ENCODE results near the gene ETV3.

Gene ETV3

DNA sequence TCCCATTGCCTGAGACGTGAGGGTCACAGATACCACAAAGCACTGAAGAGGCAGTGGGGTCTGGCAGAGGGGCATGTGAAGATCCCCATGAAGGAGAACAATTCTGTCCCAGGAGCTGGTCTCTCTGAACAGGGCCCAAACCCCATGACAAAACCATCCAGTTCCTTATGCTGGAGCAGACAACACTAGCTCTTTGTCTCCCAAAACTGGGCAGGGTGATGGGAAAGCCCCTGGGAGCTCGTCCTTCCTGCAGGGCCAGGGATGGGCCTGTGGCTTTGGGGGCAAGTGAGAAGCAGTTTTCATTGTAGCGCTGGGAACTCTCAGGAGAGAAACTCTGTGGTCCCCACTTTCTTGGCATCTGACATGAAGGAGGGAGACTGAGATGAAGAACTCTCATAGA is 47.4 kb downstream of the ETV3 start:
- H3K4me3 ChIP-seq (ENCODE audit: low read depth, low read length) = no peak overlapping the region
- no peak overlapping the region for H3K27ac ChIP-seq
- in situ Hi-C loops (cut with HindIII; ENCODE audit: low pct_ligation_motif_present, low sequenced_read_pairs) = no loop called here
- TF ChIP-seq, protein P1, sequence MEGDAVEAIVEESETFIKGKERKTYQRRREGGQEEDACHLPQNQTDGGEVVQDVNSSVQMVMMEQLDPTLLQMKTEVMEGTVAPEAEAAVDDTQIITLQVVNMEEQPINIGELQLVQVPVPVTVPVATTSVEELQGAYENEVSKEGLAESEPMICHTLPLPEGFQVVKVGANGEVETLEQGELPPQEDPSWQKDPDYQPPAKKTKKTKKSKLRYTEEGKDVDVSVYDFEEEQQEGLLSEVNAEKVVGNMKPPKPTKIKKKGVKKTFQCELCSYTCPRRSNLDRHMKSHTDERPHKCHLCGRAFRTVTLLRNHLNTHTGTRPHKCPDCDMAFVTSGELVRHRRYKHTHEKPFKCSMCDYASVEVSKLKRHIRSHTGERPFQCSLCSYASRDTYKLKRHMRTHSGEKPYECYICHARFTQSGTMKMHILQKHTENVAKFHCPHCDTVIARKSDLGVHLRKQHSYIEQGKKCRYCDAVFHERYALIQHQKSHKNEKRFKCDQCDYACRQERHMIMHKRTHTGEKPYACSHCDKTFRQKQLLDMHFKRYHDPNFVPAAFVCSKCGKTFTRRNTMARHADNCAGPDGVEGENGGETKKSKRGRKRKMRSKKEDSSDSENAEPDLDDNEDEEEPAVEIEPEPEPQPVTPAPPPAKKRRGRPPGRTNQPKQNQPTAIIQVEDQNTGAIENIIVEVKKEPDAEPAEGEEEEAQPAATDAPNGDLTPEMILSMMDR (IDR thresholded peaks at IDR 0.05; ENCODE audit: low read depth, low read length, missing control alignments) = no peak
- DNase-seq = no peak
- H3K36me3 ChIP-seq (replicated peaks) = no peaks in the 10 kb centered on the region
- H3K27me3 ChIP-seq (replicated peaks) = no peaks in the 10 kb centered on the region

DNA sequence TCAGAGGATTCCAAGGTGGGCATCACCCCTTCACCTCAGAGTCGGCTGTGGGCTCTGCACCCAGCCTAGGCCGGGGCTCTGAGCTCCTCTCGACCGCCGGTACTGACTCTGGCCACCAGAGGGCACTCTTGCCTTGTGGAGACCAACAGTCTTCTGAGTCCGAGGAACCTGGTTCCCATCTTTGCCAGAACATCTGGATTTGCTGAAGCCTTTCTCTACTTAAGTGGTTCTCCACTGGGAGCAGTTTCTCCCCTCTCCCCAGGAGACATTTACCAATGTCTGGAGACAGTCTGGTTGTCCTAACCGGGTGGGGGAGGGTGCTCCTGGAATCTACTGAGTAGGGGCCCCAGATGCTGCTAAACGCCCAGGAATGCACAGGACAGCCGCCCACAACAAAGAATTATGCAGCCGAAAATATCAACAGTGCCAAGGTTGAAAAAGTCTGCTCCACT is 48.0 kb downstream of the ETV3 start:
- Histone ChIP-seq H3K27ac (no peak overlapping the region), H3K27me3 (replicated peaks) (no peaks in the 10 kb centered on the region), H3K36me3 (replicated peaks) (no peaks in the 10 kb centered on the region), H3K4me3 (ENCODE audit: low read depth, low read length) (peak overlapping the region; percentile 17)
- TF ChIP-seq, protein P1 (IDR thresholded peaks at IDR 0.05; ENCODE audit: low read depth, low read length, missing control alignments) = peak; percentile 95
- DNase-seq = peak; percentile 81
- in situ Hi-C loops (cut with HindIII; ENCODE audit: low pct_ligation_motif_present, low sequenced_read_pairs) = no loop called here

DNA sequence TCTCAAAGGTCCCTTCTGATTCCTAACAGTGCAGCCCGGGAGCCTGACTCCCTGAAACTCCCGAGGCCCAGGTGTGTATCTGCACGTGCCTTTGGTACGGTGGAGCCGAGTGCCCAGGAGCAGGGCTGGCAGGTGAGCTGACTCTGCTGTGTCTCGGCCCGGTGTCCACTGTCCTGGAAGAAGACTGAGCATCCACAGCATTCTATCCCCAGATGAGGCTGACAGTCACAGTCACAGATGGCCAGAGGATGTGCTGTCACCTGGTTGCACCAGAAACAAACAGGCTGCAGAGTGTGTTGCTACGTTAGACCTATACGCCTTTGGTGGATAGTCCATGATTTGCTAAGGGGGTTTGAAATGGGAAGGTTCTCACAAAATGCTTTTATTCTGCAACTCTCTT is 48.4 kb downstream of the ETV3 start:
- TF ChIP-seq, protein P1 (IDR thresholded peaks at IDR 0.05; ENCODE audit: low read depth, low read length, missing control alignments) = no peak
- in situ Hi-C loops (cut with HindIII; ENCODE audit: low pct_ligation_motif_present, low sequenced_read_pairs) = no loop called here
- no peaks in the 10 kb centered on the region for H3K27me3 ChIP-seq (replicated peaks)

DNA sequence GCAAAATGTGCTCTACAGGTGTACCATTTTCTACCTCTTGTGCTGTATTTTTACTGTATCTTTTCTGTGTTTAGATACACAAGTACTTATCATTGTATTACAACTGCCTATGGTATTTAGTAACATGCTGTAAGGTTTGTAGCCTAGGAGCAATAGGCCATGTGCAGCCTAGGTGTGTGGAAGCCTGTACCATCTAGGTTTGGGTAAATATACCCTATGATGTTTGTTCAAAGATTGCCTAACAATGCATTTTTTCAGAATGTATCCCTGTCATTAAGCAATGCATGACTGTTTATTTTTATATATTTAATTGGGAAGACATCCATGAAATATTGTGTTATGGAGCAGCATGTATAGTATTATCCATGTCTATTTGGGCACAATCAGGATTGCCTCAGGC is 49.6 kb downstream of the ETV3 start:
- no peaks in the 10 kb centered on the region for H3K27me3 ChIP-seq (replicated peaks)
- TF ChIP-seq, protein P1 (IDR thresholded peaks at IDR 0.05; ENCODE audit: low read depth, low read length, missing control alignments) = no peak
- no peak for DNase-seq
- in situ Hi-C loops (cut with HindIII; ENCODE audit: low pct_ligation_motif_present, low sequenced_read_pairs) = no loop called here
- no peak overlapping the region for H3K4me3 ChIP-seq (ENCODE audit: low read depth, low read length)
- no peaks in the 10 kb centered on the region for H3K36me3 ChIP-seq (replicated peaks)
- no peak overlapping the region for H3K27ac ChIP-seq

More for the DNA sequence above, 48.4 kb downstream of the ETV3 start:
- Histone ChIP-seq H3K27ac (no peak overlapping the region), H3K4me3 (ENCODE audit: low read depth, low read length) (no peak overlapping the region), H3K36me3 (replicated peaks) (no peaks in the 10 kb centered on the region)
- DNase-seq = no peak

DNA sequence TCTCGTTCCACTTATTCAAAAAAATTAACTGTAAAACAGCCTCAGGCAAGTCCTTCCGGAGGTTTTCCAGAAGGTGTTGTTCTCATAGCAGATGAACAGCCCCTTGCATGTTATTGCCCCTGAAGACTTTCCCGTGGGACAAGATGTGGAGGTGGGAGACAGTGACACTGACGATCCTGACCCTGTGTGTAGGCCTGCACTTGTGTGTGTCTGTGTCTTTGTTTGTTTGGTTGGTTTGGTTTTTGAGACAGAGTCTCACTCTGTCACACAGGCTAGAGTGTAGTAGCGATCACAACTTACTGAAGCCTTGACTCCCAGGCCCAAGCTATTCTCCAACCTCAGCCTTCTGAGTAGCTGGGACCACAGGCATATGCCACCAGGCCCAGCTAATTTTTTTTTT is 51.2 kb downstream of the ETV3 start:
- H3K27ac ChIP-seq = no peak overlapping the region
- H3K4me3 ChIP-seq (ENCODE audit: low read depth, low read length) = no peak overlapping the region
- no peaks in the 10 kb centered on the region for H3K36me3 ChIP-seq (replicated peaks)
- H3K27me3 ChIP-seq (replicated peaks) = no peaks in the 10 kb centered on the region
- TF ChIP-seq, protein P1 (IDR thresholded peaks at IDR 0.05; ENCODE audit: low read depth, low read length, missing control alignments) = no peak
- in situ Hi-C loops (cut with HindIII; ENCODE audit: low pct_ligation_motif_present, low sequenced_read_pairs) = no loop called here
- no peak for DNase-seq

DNA sequence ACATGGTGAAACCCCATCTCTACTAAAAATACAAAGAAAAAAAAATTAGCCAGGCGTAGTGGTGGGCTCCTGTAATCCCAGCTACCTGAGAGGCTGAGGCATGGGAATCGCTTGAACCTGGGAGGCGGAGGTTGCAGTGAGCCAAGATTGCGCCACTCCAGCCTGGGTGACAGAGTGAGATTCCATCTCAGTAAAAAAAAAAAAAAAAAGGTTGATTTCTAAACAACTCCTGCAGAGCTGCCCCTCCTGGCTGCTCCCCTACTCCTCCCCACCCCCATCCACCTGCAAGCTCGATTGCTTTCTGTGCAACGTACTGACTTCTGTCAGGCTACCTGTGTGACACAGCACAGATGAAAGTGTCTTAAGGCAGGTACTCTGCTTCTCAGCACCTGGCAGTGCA is 51.9 kb downstream of the ETV3 start:
- TF ChIP-seq, protein P1 (IDR thresholded peaks at IDR 0.05; ENCODE audit: low read depth, low read length, missing control alignments) = no peak
- Histone ChIP-seq H3K36me3 (replicated peaks) (no peaks in the 10 kb centered on the region), H3K4me3 (ENCODE audit: low read depth, low read length) (no peak overlapping the region), H3K27ac (no peak overlapping the region), H3K27me3 (replicated peaks) (no peaks in the 10 kb centered on the region)
- in situ Hi-C loops (cut with HindIII; ENCODE audit: low pct_ligation_motif_present, low sequenced_read_pairs) = no loop called here
- no peak for DNase-seq

Data from brain microvascular endothelial cell (primary cell).